HG02678 (cell line): ENCODE measurements around the gene CYP2S1.
"Not testable (repeated sequence)": the region's sequence is repeated elsewhere in the genome, so short reads cannot be mapped to it uniquely, and the experiment has no call there.

ENCODE experiments used
- ATAC-seq: cut with Tn5 transposase; IDR thresholded peaks from one replicate; pipeline ENCODE4 v1.9.1; 2021; ENCODE audit warnings: mild to moderate bottlenecking, moderate library complexity; ENCODE audit not compliant: unreplicated experiment

The CYP2S1 gene

GRCh38 chr19:41225238-41226052, 32.4 kb downstream of the CYP2S1 start:
- no peak for ATAC-seq

- no peak for ATAC-seq
Observed at GRCh38 chr19:41226053-41226873, 33.2 kb downstream of the CYP2S1 start.

GRCh38 chr19:41226874-41227390, 33.9 kb downstream of the CYP2S1 start:
- ATAC-seq: no peak

GRCh38 chr19:41228486-41228885, 35.5 kb downstream of the CYP2S1 start:
- no peak for ATAC-seq

GRCh38 chr19:41229338-41229737, 36.3 kb downstream of the CYP2S1 start:
- ATAC-seq: not testable (repeated sequence)

GRCh38 chr19:41230067-41230857, 37.2 kb downstream of the CYP2S1 start:
- no peak for ATAC-seq

GRCh38 chr19:41232686-41233085, 39.7 kb downstream of the CYP2S1 start:
- ATAC-seq: no peak

- ATAC-seq: no peak
Observed at GRCh38 chr19:41233748-41234240, 40.8 kb downstream of the CYP2S1 start.

GRCh38 chr19:41234512-41235168, 41.6 kb downstream of the CYP2S1 start:
- no peak for ATAC-seq

- no peak for ATAC-seq
Observed at GRCh38 chr19:41235480-41235879, 42.5 kb downstream of the CYP2S1 start.

- no peak for ATAC-seq
Observed at GRCh38 chr19:41238244-41238643, 45.2 kb downstream of the CYP2S1 start.

GRCh38 chr19:41239363-41239762, 46.3 kb downstream of the CYP2S1 start:
- ATAC-seq: no peak

GRCh38 chr19:41239961-41240574, 47.0 kb downstream of the CYP2S1 start:
- no peak for ATAC-seq

- ATAC-seq: no peak
Observed at GRCh38 chr19:41241859-41242258, 48.8 kb downstream of the CYP2S1 start.

- no peak for ATAC-seq
Observed at GRCh38 chr19:41244117-41244516, 51.1 kb downstream of the CYP2S1 start.

GRCh38 chr19:41245843-41246242, 52.8 kb downstream of the CYP2S1 start:
- no peak for ATAC-seq

- no peak for ATAC-seq
Observed at GRCh38 chr19:41248895-41249294, 55.9 kb downstream of the CYP2S1 start.

- ATAC-seq: no peak
Observed at GRCh38 chr19:41249707-41250423, 56.8 kb downstream of the CYP2S1 start.

- no peak for ATAC-seq
Observed at GRCh38 chr19:41253660-41254059, 60.6 kb downstream of the CYP2S1 start.
